H9 (cell line): ENCODE results near the gene NAV1. TPM values are rescaled to one million over a fixed set of nuclear protein-coding genes. Genes with fewer than 3 reads are reported as not detected.

ENCODE experiments used
- DNase-seq: peaks from one replicate; pipeline ENCODE4 v3.0.0-alpha.2; 2017
- H2AFZ ChIP-seq: one replicate; pipeline ENCODE4 v1.6.1; 2013; ENCODE audit warnings: mild to moderate bottlenecking, low read length, control low read depth, moderate library complexity
- H2AK5ac ChIP-seq: 2 replicates; pipeline ENCODE4 v1.6.1; 2013; ENCODE audit warnings: low read length, control low read depth, mixed read lengths; ENCODE audit not compliant: insufficient read length
- H2BK120ac ChIP-seq: one replicate; pipeline ENCODE4 v1.6.1; 2013; ENCODE audit warnings: low read depth, mild to moderate bottlenecking, low read length, control low read depth, inconsistent platforms; ENCODE audit not compliant: poor library complexity, severe bottlenecking
- H2BK12ac ChIP-seq: 2 replicates; pipeline ENCODE4 v1.6.1; 2013; ENCODE audit warnings: low read length, control low read depth, mixed read lengths, low read depth; ENCODE audit not compliant: insufficient read length
- H2BK15ac ChIP-seq: 2 replicates; pipeline ENCODE4 v1.6.1; 2013; ENCODE audit warnings: low read depth, low read length, control low read depth
- H2BK20ac ChIP-seq: one replicate; pipeline ENCODE4 v1.6.1; 2013; ENCODE audit warnings: low read depth, mild to moderate bottlenecking, low read length, control low read depth, inconsistent platforms; ENCODE audit not compliant: poor library complexity, severe bottlenecking
- H2BK5ac ChIP-seq: 2 replicates; pipeline ENCODE4 v1.6.1; 2013; ENCODE audit warnings: low read length, control low read depth, mixed read lengths; ENCODE audit not compliant: insufficient read length
- H3K14ac ChIP-seq: 2 replicates; pipeline ENCODE4 v1.6.1; 2013; ENCODE audit warnings: low read length, control low read depth; ENCODE audit not compliant: insufficient read depth
- H3K18ac ChIP-seq: 2 replicates; pipeline ENCODE4 v1.6.1; 2013; ENCODE audit warnings: low read depth, mild to moderate bottlenecking, mixed read lengths, low read length, control low read depth; ENCODE audit not compliant: insufficient read length
- H3K23ac ChIP-seq: 2 replicates; pipeline ENCODE4 v1.6.1; 2013; ENCODE audit warnings: low read length, control low read depth, mixed read lengths, low read depth; ENCODE audit not compliant: insufficient read length
- H3K23me2 ChIP-seq: 2 replicates; pipeline ENCODE4 v1.6.1; 2013; ENCODE audit warnings: low read depth, mild to moderate bottlenecking, mixed read lengths, low read length, control low read depth; ENCODE audit not compliant: insufficient read length, poor library complexity, severe bottlenecking
- H3K27ac ChIP-seq: 2 replicates; pipeline ENCODE4 v1.5.1; 2013; ENCODE audit warnings: low read length, control low read depth, mixed read lengths, low read depth; ENCODE audit not compliant: insufficient read length
- H3K27me3 ChIP-seq: 2 replicates; pipeline ENCODE4 v1.6.1; 2013; ENCODE audit warnings: low read length, control low read depth, inconsistent platforms; ENCODE audit not compliant: insufficient read depth
- H3K4ac ChIP-seq: 2 replicates; pipeline ENCODE4 v1.6.1; 2013; ENCODE audit warnings: low read depth, mild to moderate bottlenecking, control low read depth, inconsistent platforms, low read length, moderate library complexity
- H3K4me1 ChIP-seq: 2 replicates; pipeline ENCODE4 v1.6.1; 2013; ENCODE audit warnings: low read length, control low read depth, inconsistent platforms; ENCODE audit not compliant: insufficient read depth
- H3K4me2 ChIP-seq: 2 replicates; pipeline ENCODE4 v1.6.1; 2013; ENCODE audit warnings: low read length, control low read depth, mixed read lengths; ENCODE audit not compliant: insufficient read length, insufficient read depth
- H3K56ac ChIP-seq: 2 replicates; pipeline ENCODE4 v1.6.1; 2013; ENCODE audit warnings: low read depth, mild to moderate bottlenecking, mixed read lengths, low read length, control low read depth; ENCODE audit not compliant: insufficient read length
- H3K79me1 ChIP-seq: 2 replicates; pipeline ENCODE4 v1.6.1; 2013; ENCODE audit warnings: low read depth, mild to moderate bottlenecking, moderate library complexity, low read length, control low read depth, inconsistent platforms; ENCODE audit not compliant: insufficient read depth, poor library complexity, severe bottlenecking
- H3K79me2 ChIP-seq: 2 replicates; pipeline ENCODE4 v1.6.1; 2013; ENCODE audit warnings: low read length, control low read depth, inconsistent platforms; ENCODE audit not compliant: insufficient read depth
- H3K9ac ChIP-seq: 2 replicates; pipeline ENCODE4 v1.6.1; 2013; ENCODE audit warnings: low read length, control low read depth, mixed read lengths; ENCODE audit not compliant: insufficient read length; ENCODE audit errors: extremely low read depth
- H3K9me3 ChIP-seq: one replicate; pipeline ENCODE4 v1.6.1; 2013; ENCODE audit warnings: low read depth, low read length, inconsistent platforms; ENCODE audit not compliant: control insufficient read depth
- H3T11ph ChIP-seq: one replicate; pipeline ENCODE4 v1.6.1; 2013; ENCODE audit warnings: mild to moderate bottlenecking, low read length, control low read depth, inconsistent platforms
- H4K20me1 ChIP-seq: one replicate; pipeline ENCODE4 v1.6.1; 2013; ENCODE audit not compliant: control insufficient read depth, insufficient read length, insufficient read depth
- H4K5ac ChIP-seq: 2 replicates; pipeline ENCODE4 v1.6.1; 2013; ENCODE audit warnings: low read depth, mild to moderate bottlenecking, mixed read lengths, low read length, control low read depth; ENCODE audit not compliant: insufficient read length
- H4K8ac ChIP-seq: replicated peaks from 2 replicates; pipeline ENCODE4 v1.6.1; 2013; ENCODE audit warnings: low read length, control low read depth, mixed read lengths, low read depth; ENCODE audit not compliant: insufficient read length
- H4K91ac ChIP-seq: 2 replicates; pipeline ENCODE4 v1.6.1; 2013; ENCODE audit warnings: low read depth, mild to moderate bottlenecking, moderate library complexity, mixed read lengths, low read length, control low read depth; ENCODE audit not compliant: insufficient read length
- H3K27ac Mint-ChIP-seq, 3 experiments: 2 replicates in 2 of 3; 3 replicates in 1 of 3; pipeline ENCODE4 v1.8.0; 2020 to 2021; ENCODE audit warnings: mixed read lengths in 3 of 3, mild to moderate bottlenecking in 1 of 3, moderate library complexity in 1 of 3
- H3K27me3 Mint-ChIP-seq: 2 replicates; pipeline ENCODE4 v1.8.0; 2021; ENCODE audit warnings: low read depth, mild to moderate bottlenecking, moderate library complexity, mixed read lengths
- H3K36me3 Mint-ChIP-seq, 3 experiments: 2 replicates in 2 of 3; 3 replicates in 1 of 3; pipeline ENCODE4 v1.8.0; 2020 to 2021; ENCODE audit warnings: low read depth in 3 of 3, mixed read lengths in 3 of 3; ENCODE audit not compliant: insufficient read depth in 1 of 3
- H3K4me1 Mint-ChIP-seq, 2 experiments: 2 replicates each; pipeline ENCODE4 v1.8.0; 2020; ENCODE audit warnings: mixed read lengths in 2 of 2
- H3K4me3 Mint-ChIP-seq, 2 experiments: 2 replicates in 1 of 2; 3 replicates in 1 of 2; pipeline ENCODE4 v1.8.0; 2020 to 2021; ENCODE audit warnings: mild to moderate bottlenecking in 2 of 2, mixed read lengths in 2 of 2, moderate library complexity in 1 of 2
- H3K9me3 Mint-ChIP-seq, 2 experiments: 2 replicates in 1 of 2; 3 replicates in 1 of 2; pipeline ENCODE4 v1.8.0; 2020; ENCODE audit warnings: mild to moderate bottlenecking in 2 of 2, mixed read lengths in 2 of 2, moderate library complexity in 1 of 2
- CTCF ChIP-seq: fragments of 200-600 bp; sonication (generic); conservative IDR thresholded peaks from 3 replicates; pipeline ENCODE4 v1.8.0; 2021; ENCODE audit warnings: antibody characterized with exemption, mild to moderate bottlenecking
- WGBS: extraction: QIAGEN DNeasy Blood & Tissue Kit; methylation state at CpG from one replicate; pipeline ENCODE4 v1.1.7; 2013; ENCODE audit warnings: missing lambda C conversion rate, low lambda C conversion rate, mixed read lengths; ENCODE audit not compliant: insufficient read length; ENCODE audit errors: extremely low coverage; 5-methylcytosine and 5-hydroxymethylcytosine counted together
- total RNA-seq: library from RNA; stranded (reverse); gene quantifications from 2 replicates; pipeline ENCODE4 v1.2.1, GENCODE V29; 2021

The NAV1 gene
- total RNA-seq, 1 experiment from 2014 or later = 20.5 TPM

- H3K4ac ChIP-seq = no peak overlapping the region
- H3K56ac ChIP-seq = no peak overlapping the region
- Mint-ChIP-seq H3K27ac (no peak overlapping the region), H3K36me3 (no peaks in the 10 kb centered on the region), H3K4me3 (no peak overlapping the region), H3K9me3 (no peaks in the 10 kb centered on the region), H3K27me3 (peaks cover 7% of the 10 kb centered on the region), H3K4me1 (peaks cover 6 to 9% of the 10 kb centered on the region in 2 experiments)
- no peaks in the 10 kb centered on the region for H3K79me1 ChIP-seq
- H4K8ac ChIP-seq = no peak overlapping the region
- TF ChIP-seq CTCF = no peak
- H3K4me2 ChIP-seq = no peak overlapping the region
- no CpG with 5 or more reads among the region's 8 CpGs for WGBS
- H2BK120ac ChIP-seq = no peak overlapping the region
- H3T11ph ChIP-seq = no peak overlapping the region
- no peak overlapping the region for H4K5ac ChIP-seq
- H3K23ac ChIP-seq = no peak overlapping the region
- H3K18ac ChIP-seq = no peak overlapping the region
- H3K14ac ChIP-seq = no peak overlapping the region
- H4K20me1 ChIP-seq = no peaks in the 10 kb centered on the region
- no peak overlapping the region for H4K91ac ChIP-seq
- H2BK12ac ChIP-seq = no peak overlapping the region
- no peak overlapping the region for H3K27ac ChIP-seq
- H2AFZ ChIP-seq = no peak overlapping the region
- no peak for DNase-seq
- H3K23me2 ChIP-seq = no peaks in the 10 kb centered on the region
- no peak overlapping the region for H2BK20ac ChIP-seq
- no peak overlapping the region for H2AK5ac ChIP-seq
- H2BK5ac ChIP-seq = no peak overlapping the region
- no peaks in the 10 kb centered on the region for H3K27me3 ChIP-seq
- no peak overlapping the region for H2BK15ac ChIP-seq
- H3K4me1 ChIP-seq = 0 out of 2 replicates have a peak, but pooled peaks cover 3% of the 10 kb centered on the region
- no peaks in the 10 kb centered on the region for H3K79me2 ChIP-seq
- H3K9me3 ChIP-seq = no peaks in the 10 kb centered on the region
- H3K9ac ChIP-seq = no peak overlapping the region
Measured at GRCh38 chr1:201553496-201554189, 14.7 kb downstream of the NAV1 start.
